Measurements from ENCODE around the gene PPP2R2C. TPM values are rescaled to one million over a fixed set of nuclear protein-coding genes. Genes with fewer than 3 reads are reported as not detected.

The PPP2R2C gene
- polyA plus RNA-seq, 1 of the 3 experiments (the other 2 are of a cell fraction), result 0.21 TPM

- TF ChIP-seq REST (IDR thresholded peaks at IDR 0.05; ENCODE audit: low read depth, low read length) (no peak), TAF1 (IDR thresholded peaks at IDR 0.05; ENCODE audit: borderline replicate concordance, low read depth, low read length) (no peak), POLR2AphosphoS5 (IDR thresholded peaks at IDR 0.05; ENCODE audit: low read depth, low read length) (no peak), MEF2A (IDR thresholded peaks at IDR 0.05; ENCODE audit: borderline replicate concordance, low read depth) (no peak), NRF1 (IDR thresholded peaks at IDR 0.05; ENCODE audit: low read depth, low read length) (no peak), TCF12 (IDR thresholded peaks at IDR 0.05) (no peak), USF1 (IDR thresholded peaks at IDR 0.05; ENCODE audit: borderline replicate concordance, low read depth) (no peak), ELF1 (IDR thresholded peaks at IDR 0.05) (no peak), GABPA (IDR thresholded peaks at IDR 0.05; ENCODE audit: low read depth) (no peak), SIN3A (IDR thresholded peaks at IDR 0.05; ENCODE audit: borderline replicate concordance, low read depth, low read length) (no peak), RXRA (IDR thresholded peaks at IDR 0.05; ENCODE audit: borderline replicate concordance, low read depth) (no peak), EP300 (IDR thresholded peaks at IDR 0.05; ENCODE audit: borderline replicate concordance in 1 of 2, low read depth in 1 of 2, low read length in 1 of 2) (no peak)
Measured at GRCh38 chr4:6316461-6317003, 155.9 kb downstream of the PPP2R2C start (continued).

GRCh38 chr4:6313216-6313615 lies 159.2 kb downstream of the PPP2R2C start:
- no peak overlapping the region for H3K4me3 ChIP-seq (ENCODE audit: low read depth in 2 of 2, low read length in 1 of 2)
- no peaks in the 10 kb centered on the region for H4K20me1 ChIP-seq (ENCODE audit: insufficient read depth)

More at GRCh38 chr4:6313216-6313615, 159.2 kb downstream of the PPP2R2C start:
- Histone ChIP-seq H3K4me1 (ENCODE audit: control insufficient read depth in 1 of 2, insufficient read depth in 2 of 2, low read depth in 1 of 2, low read length in 1 of 2) (peaks cover 0 to 4% of the 10 kb centered on the region in 2 experiments; a peak in 1 of 4 replicates), H3K4me2 (no peak overlapping the region), H2AFZ (ENCODE audit: low read depth) (no peak overlapping the region), H3K79me2 (ENCODE audit: insufficient read depth) (no peaks in the 10 kb centered on the region), H3F3A (replicated peaks; ENCODE audit: insufficient read depth) (no peaks in the 10 kb centered on the region), H3K9me2 (no peaks in the 10 kb centered on the region), H3K27me3 (ENCODE audit: insufficient read depth) (no peaks in the 10 kb centered on the region; the same call in 1 of the 2 replicates), H3K9me3 (no peaks in the 10 kb centered on the region), H3K36me3 (replicated peaks in 1 of 2; ENCODE audit: control insufficient read depth in 1 of 2, insufficient read depth in 2 of 2, low read length in 1 of 2) (no peaks in the 10 kb centered on the region), H3K27ac (ENCODE audit: low read depth in 2 of 2, low read length in 1 of 2) (no peak overlapping the region), H3K9ac (no peak overlapping the region)
- TF ChIP-seq GATA2 (CRISPR knock-in tag; IDR thresholded peaks at IDR 0.05), result 0 out of 2 replicates have a peak, but pooled peaks have one; percentile 11
- no peak for TF ChIP-seq RFX5 (IDR thresholded peaks at IDR 0.05; ENCODE audit: low read length)
- no peak for TF ChIP-seq POLR2AphosphoS5 (IDR thresholded peaks at IDR 0.05; ENCODE audit: low read depth, low read length)
- ChIA-PET POLR2A (no interaction called here), CTCF (interaction anchor here (2.0 to 17.5 kb wide), 2 partner anchors 17 to 62 kb away, joined by 7 to 133 read pairs; no protein-coding TSS in a partner anchor)
- no peak for DNase-seq
- 68% methylated on average over 6 of the region's 6 CpGs for WGBS (ENCODE audit: low lambda C conversion rate)

All from SK-N-SH (cell line).